8988T (cell line): ENCODE results near the gene RFTN2.

Experiments
- DNase-seq: peaks from one replicate; pipeline ENCODE4 v3.0.0; 2011

The RFTN2 gene

GRCh38 chr2:197539734-197540133 lies 135.7 kb downstream of the RFTN2 start:
- no peak for DNase-seq

GRCh38 chr2:197538412-197538811 lies 137.0 kb downstream of the RFTN2 start:
- no peak for DNase-seq
